Thymus (tissue), 11 donors: ENCODE results near the gene HPS5. TPM values are rescaled to one million over a fixed set of nuclear protein-coding genes. Genes with fewer than 3 reads are reported as not detected.
"Not testable (repeated sequence)": the region's sequence is repeated elsewhere in the genome, so short reads cannot be mapped to it uniquely, and the experiment has no call there.

Experiments used
- DNase-seq, 9 donors: peaks; one replicate each; pipeline ENCODE4 v3.0.0-alpha.2; 2013; ENCODE audit warnings: low spot score in 9 of 9, low read depth in 6 of 9, missing footprints in 1 of 9
- H3K27ac ChIP-seq, 2 donors: one replicate each; pipeline ENCODE4 v1.5.1; 2013; ENCODE audit warnings: control low read depth in 1 of 2, low read depth in 1 of 2, low read length in 1 of 2, mild to moderate bottlenecking in 1 of 2, moderate library complexity in 1 of 2
- H3K27me3 ChIP-seq, 2 donors: one replicate each; pipeline ENCODE4 v1.5.1; 2013; ENCODE audit warnings: low read length in 1 of 2; ENCODE audit not compliant: control insufficient read depth in 2 of 2, insufficient read depth in 1 of 2
- H3K36me3 ChIP-seq, 2 donors: one replicate each; pipeline ENCODE4 v1.5.1; 2013; ENCODE audit warnings: low read length in 1 of 2, mild to moderate bottlenecking in 1 of 2, moderate library complexity in 1 of 2; ENCODE audit not compliant: control insufficient read depth in 2 of 2, insufficient read depth in 2 of 2
- H3K4me1 ChIP-seq, 2 donors: one replicate each; pipeline ENCODE4 v1.5.1; 2013; ENCODE audit warnings: low read length in 2 of 2; ENCODE audit not compliant: control insufficient read depth in 2 of 2, insufficient read depth in 2 of 2
- H3K4me3 ChIP-seq, 2 donors: one replicate each; pipeline ENCODE4 v1.5.1; 2013; ENCODE audit warnings: low read length in 2 of 2, control low read depth in 1 of 2, mild to moderate bottlenecking in 1 of 2
- H3K9me3 ChIP-seq, 2 donors: one replicate each; pipeline ENCODE4 v1.5.1; 2013; ENCODE audit warnings: low read length in 1 of 2, mild to moderate bottlenecking in 1 of 2; ENCODE audit not compliant: control insufficient read depth in 2 of 2, insufficient read depth in 1 of 2
- WGBS: extraction: QIAGEN DNeasy Blood & Tissue Kit; methylation state at CpG from one replicate; pipeline ENCODE4 v1.1.7; 2013; 5-methylcytosine and 5-hydroxymethylcytosine counted together
- polyA plus RNA-seq: library from polyadenylated mRNA; stranded (reverse); fragments of 200-250 nt; gene quantifications from one replicate; pipeline ENCODE4 v1.2.3, GENCODE V29; 2013
- total RNA-seq: library from RNA; stranded (reverse); fragments of 120-200 nt; gene quantifications from one replicate; pipeline ENCODE4 v1.2.4, GENCODE V29; 2013
- donor health status: healthy.

The HPS5 gene
- total and polyA plus RNA-seq, 2 donors: 20.2 to 29.7 TPM

GRCh38 chr11:18269252-18269651 lies 52.7 kb downstream of the HPS5 start:
- not testable (repeated sequence) for H3K27ac ChIP-seq, H3K36me3 ChIP-seq, H3K27me3 ChIP-seq, DNase-seq, H3K4me3 ChIP-seq, H3K4me1 ChIP-seq, H3K9me3 ChIP-seq
- WGBS: 73% methylated on average over 2 of the region's 5 CpGs

- not testable (repeated sequence) for H3K4me3 ChIP-seq, H3K27me3 ChIP-seq, H3K4me1 ChIP-seq, H3K9me3 ChIP-seq, H3K27ac ChIP-seq, H3K36me3 ChIP-seq, DNase-seq
- WGBS: 96% methylated on average over 3 of the region's 10 CpGs
Observed at GRCh38 chr11:18267335-18268133, 54.4 kb downstream of the HPS5 start.

GRCh38 chr11:18265949-18266348 lies 56.0 kb downstream of the HPS5 start, which contains the start of gene SAA1:
SAA1 (plus strand) TSS chr11:18266264; CDS start chr11:18266888, 624 bp downstream.
- Histone ChIP-seq H3K27ac (no peak within 1 kb of the TSS), H3K27me3 (no peaks in the 10 kb centered on the region), H3K4me1 (no peaks in the 10 kb centered on the region), H3K4me3 (no peak within 1 kb of the TSS), H3K9me3 (no peaks in the 10 kb centered on the region), H3K36me3 (no peaks in the 10 kb centered on the region)
- 74% methylated on average over 8 of the region's 8 CpGs for WGBS
- no peak for DNase-seq

- no peak for DNase-seq
- Histone ChIP-seq H3K27me3 (no peaks in the 10 kb centered on the region), H3K9me3 (no peaks in the 10 kb centered on the region), H3K27ac (no peak overlapping the region), H3K4me1 (no peaks in the 10 kb centered on the region), H3K4me3 (no peak overlapping the region), H3K36me3 (no peaks in the 10 kb centered on the region)
- WGBS: 41% methylated on average over 1 of the region's 1 CpG
Observed at GRCh38 chr11:18264677-18265555, 57.0 kb downstream of the HPS5 start.

- WGBS: 87% methylated on average over 4 of the region's 4 CpGs
Observed at GRCh38 chr11:18264035-18264434, 57.9 kb downstream of the HPS5 start.

GRCh38 chr11:18262681-18263350 lies 59.1 kb downstream of the HPS5 start:
- H3K4me1 ChIP-seq, H3K9me3 ChIP-seq, H3K27ac ChIP-seq, H3K4me3 ChIP-seq, H3K36me3 ChIP-seq, H3K27me3 ChIP-seq, DNase-seq: not testable (repeated sequence)
- 80% methylated on average over 8 of the region's 8 CpGs for WGBS

More at GRCh38 chr11:18264035-18264434, 57.9 kb downstream of the HPS5 start:
- Histone ChIP-seq H3K4me3 (no peak overlapping the region), H3K36me3 (no peaks in the 10 kb centered on the region), H3K9me3 (no peaks in the 10 kb centered on the region), H3K4me1 (no peaks in the 10 kb centered on the region), H3K27ac (no peak overlapping the region), H3K27me3 (no peaks in the 10 kb centered on the region)
- no peak for DNase-seq

GRCh38 chr11:18261721-18262120 lies 60.2 kb downstream of the HPS5 start:
- Histone ChIP-seq H3K27ac (no peak overlapping the region), H3K4me1 (no peaks in the 10 kb centered on the region), H3K9me3 (no peaks in the 10 kb centered on the region), H3K36me3 (no peaks in the 10 kb centered on the region), H3K4me3 (no peak overlapping the region), H3K27me3 (peaks cover 0 to 2% of the 10 kb centered on the region in 2 donors)
- WGBS: 97% methylated on average over 14 of the region's 14 CpGs
- DNase-seq: no peak

- DNase-seq: no peak
Observed at GRCh38 chr11:18259259-18259658, 62.7 kb downstream of the HPS5 start.

More at GRCh38 chr11:18259259-18259658, 62.7 kb downstream of the HPS5 start:
- no peaks in the 10 kb centered on the region for H3K36me3 ChIP-seq
- peaks cover 0 to 2% of the 10 kb centered on the region in 2 donors for H3K27me3 ChIP-seq
- H3K4me3 ChIP-seq: no peak overlapping the region
- no peaks in the 10 kb centered on the region for H3K4me1 ChIP-seq
- no peaks in the 10 kb centered on the region for H3K9me3 ChIP-seq
- H3K27ac ChIP-seq: no peak overlapping the region
